ENCODE results near the gene P2RX1. TPM values are rescaled to one million over a fixed set of nuclear protein-coding genes. Genes with fewer than 3 reads are reported as not detected.

Gene P2RX1
- polyA plus RNA-seq, 3 donors = 0.93 to 1.4 (median 1.1) TPM

- no peak for DNase-seq (ENCODE audit: extremely low read depth in 1 of 11, low read depth in 9 of 11, low spot score in 4 of 11)
Observed at GRCh38 chr17:3928406-3928805, 12.1 kb upstream of the P2RX1 start.

GRCh38 chr17:3927628-3928340, 11.5 kb upstream of the P2RX1 start:
- no peak for DNase-seq (ENCODE audit: extremely low read depth in 1 of 11, low read depth in 9 of 11, low spot score in 4 of 11)

- DNase-seq (ENCODE audit: extremely low read depth in 1 of 11, low read depth in 9 of 11, low spot score in 4 of 11) = peak in 1 of 11 donors; percentile 61
Observed at GRCh38 chr17:3926860-3927627, 10.8 kb upstream of the P2RX1 start.

GRCh38 chr17:3925684-3926485, 9.6 kb upstream of the P2RX1 start:
- DNase-seq (ENCODE audit: extremely low read depth in 1 of 11, low read depth in 9 of 11, low spot score in 4 of 11) = no peak

- no peak for DNase-seq (ENCODE audit: extremely low read depth in 1 of 11, low read depth in 9 of 11, low spot score in 4 of 11)
Observed at GRCh38 chr17:3924512-3925350, 8.5 kb upstream of the P2RX1 start.

GRCh38 chr17:3923466-3924190, 7.4 kb upstream of the P2RX1 start:
- no peak for DNase-seq (ENCODE audit: extremely low read depth in 1 of 11, low read depth in 9 of 11, low spot score in 4 of 11)

GRCh38 chr17:3922765-3923164, 6.5 kb upstream of the P2RX1 start:
- DNase-seq (ENCODE audit: extremely low read depth in 1 of 11, low read depth in 9 of 11, low spot score in 4 of 11) = no peak

- DNase-seq (ENCODE audit: extremely low read depth in 1 of 11, low read depth in 9 of 11, low spot score in 4 of 11) = no peak
Observed at GRCh38 chr17:3921502-3922319, 5.4 kb upstream of the P2RX1 start.

GRCh38 chr17:3921006-3921405, 4.7 kb upstream of the P2RX1 start:
- no peak for DNase-seq (ENCODE audit: extremely low read depth in 1 of 11, low read depth in 9 of 11, low spot score in 4 of 11)

GRCh38 chr17:3919123-3919624, 2.9 kb upstream of the P2RX1 start:
- no peak for DNase-seq (ENCODE audit: extremely low read depth in 1 of 11, low read depth in 9 of 11, low spot score in 4 of 11)

- no peak for DNase-seq (ENCODE audit: extremely low read depth in 1 of 11, low read depth in 9 of 11, low spot score in 4 of 11)
Observed at GRCh38 chr17:3918372-3919122, 2.3 kb upstream of the P2RX1 start.

- DNase-seq (ENCODE audit: extremely low read depth in 1 of 11, low read depth in 9 of 11, low spot score in 4 of 11) = no peak
Observed at GRCh38 chr17:3917391-3917931, 1.2 kb upstream of the P2RX1 start.

GRCh38 chr17:3916825-3917224, 560 bp upstream of the P2RX1 start:
- DNase-seq (ENCODE audit: extremely low read depth in 1 of 11, low read depth in 9 of 11, low spot score in 4 of 11) = no peak

- no peak for DNase-seq (ENCODE audit: extremely low read depth in 1 of 11, low read depth in 9 of 11, low spot score in 4 of 11)
Observed at GRCh38 chr17:3915581-3915994, 677 bp downstream of the P2RX1 start.

GRCh38 chr17:3914312-3914670, 2.0 kb downstream of the P2RX1 start:
- DNase-seq (ENCODE audit: extremely low read depth in 1 of 11, low read depth in 9 of 11, low spot score in 4 of 11) = no peak

- peak in 1 of 11 donors; percentile 59 for DNase-seq (ENCODE audit: extremely low read depth in 1 of 11, low read depth in 9 of 11, low spot score in 4 of 11)
Observed at GRCh38 chr17:3913531-3914311, 2.5 kb downstream of the P2RX1 start.
